Fibroblast of skin of left biceps (primary cell): ENCODE measurements around the gene HCN1.
A peak's percentile ranks its signal among the peaks of the same experiment; 100 is the strongest.

Experiments
- DNase-seq, 2 experiments: peaks; one replicate each; pipeline ENCODE4 v3.0.0-alpha.2; 2013; ENCODE audit warnings: low read depth in 2 of 2

HCN1 gene

DNA sequence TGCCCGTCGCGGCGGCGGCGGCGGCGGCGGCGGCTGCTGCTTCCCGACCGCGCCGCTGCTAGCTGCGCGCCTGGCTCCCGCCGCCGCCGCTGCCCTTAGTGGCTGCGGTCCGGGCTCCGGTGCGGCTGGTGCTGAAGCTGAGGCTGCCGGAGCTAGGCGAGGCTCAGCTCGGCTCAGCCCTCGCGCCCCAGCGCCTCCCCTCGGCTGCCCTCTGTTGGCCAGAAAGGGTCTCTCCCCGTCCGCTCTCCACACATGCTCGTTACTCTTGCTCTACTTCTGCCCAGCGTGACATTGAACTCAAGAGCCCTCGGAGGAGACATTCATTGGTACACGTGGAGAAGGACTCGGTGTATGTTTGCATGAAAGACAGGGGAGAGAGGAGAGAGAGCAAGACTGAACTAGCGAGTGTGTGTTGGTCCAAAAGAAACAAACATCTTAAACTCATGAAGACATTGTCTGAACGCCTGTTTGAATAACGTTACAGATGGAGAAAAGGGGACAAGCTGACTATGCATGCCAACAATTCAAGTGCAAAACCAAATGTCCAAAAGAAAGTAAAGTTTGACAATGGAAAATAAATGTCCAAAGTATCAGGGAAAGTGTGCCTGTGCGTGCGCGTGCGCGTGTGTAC is at the start of gene HCN1:
Gene HCN1, minus strand, starts transcription at position 175 of the 631 bp plus-strand sequence.
- DNase-seq, result peak; percentile 11 to 13

DNA sequence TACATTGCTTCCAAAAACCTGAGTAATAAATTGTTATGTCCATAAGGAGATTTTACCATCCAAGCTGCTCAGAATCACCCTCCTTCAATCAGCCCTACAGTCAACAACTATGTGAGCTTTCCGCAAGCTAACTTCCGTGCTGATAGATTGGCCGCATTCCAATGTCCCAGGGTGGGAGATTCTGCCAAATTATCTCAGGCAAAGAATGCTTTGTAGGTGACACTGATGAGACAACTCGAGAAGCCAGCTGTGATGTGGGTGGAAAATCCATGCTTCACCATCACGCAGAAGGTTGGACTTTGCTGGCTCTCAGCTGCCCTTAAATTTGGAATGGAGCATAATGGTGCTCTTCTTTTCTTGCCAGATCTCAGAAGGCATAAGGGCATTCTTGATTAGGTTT is 44.9 kb upstream of the HCN1 start:
- DNase-seq, result no peak

DNA sequence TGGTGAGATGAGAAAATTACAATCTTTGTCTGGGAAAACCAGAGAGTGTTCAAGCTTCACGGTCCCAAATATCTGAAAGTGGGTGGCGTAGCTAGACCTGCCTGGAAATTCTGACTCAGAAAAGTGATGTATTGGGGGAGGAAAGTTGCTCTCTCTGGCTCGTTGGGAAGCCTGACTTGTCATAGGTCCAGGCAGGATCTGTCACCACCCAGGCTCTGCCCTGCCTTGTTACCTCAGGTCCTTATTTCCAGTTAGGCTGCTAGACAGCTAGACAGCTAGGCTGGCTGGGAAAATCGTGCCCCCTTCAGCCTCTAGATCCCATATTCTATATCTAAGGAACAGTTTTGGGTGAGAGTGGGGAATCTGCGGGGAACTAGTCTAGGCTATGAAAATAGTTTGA is 41.0 kb upstream of the HCN1 start:
- no peak for DNase-seq

DNA sequence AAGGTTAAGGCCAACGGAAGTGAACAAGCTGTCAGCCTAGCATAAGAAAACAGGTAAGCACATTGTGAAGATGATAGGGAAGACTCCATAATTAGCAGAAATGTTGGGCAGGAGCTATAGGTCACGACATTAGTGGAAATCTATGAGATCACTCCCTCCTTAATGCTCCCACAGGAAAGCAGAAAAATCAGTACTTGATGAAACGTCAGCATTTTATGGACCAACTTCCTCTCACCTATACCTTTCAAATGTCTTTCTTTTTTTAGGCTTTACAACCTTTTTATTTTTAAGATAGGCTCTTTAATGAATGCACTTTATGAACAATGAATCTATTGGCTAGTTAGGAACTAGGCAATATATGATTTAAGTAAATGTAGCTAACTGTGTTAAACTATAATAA is 29.4 kb upstream of the HCN1 start:
- no peak for DNase-seq

DNA sequence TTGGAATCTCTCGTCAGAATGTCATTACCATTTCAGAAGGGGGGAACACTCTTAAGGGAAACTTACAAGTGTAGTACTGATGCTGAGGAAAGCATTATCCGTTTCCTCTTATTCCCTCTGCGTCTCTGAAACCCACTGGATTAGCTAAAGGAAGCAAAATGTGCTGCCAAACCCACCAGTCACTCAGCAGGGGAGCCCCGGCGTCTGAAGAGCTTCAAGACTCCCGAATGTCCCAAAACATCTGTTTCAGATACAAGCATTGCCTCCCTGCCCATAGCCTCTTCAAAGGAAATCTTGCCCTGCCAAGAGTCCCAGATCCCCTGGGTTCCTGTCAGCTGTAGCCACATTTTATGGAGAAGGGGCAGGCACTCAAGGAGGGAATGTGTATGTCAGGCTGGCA is 1.0 kb upstream of the HCN1 start:
- DNase-seq, result no peak

DNA sequence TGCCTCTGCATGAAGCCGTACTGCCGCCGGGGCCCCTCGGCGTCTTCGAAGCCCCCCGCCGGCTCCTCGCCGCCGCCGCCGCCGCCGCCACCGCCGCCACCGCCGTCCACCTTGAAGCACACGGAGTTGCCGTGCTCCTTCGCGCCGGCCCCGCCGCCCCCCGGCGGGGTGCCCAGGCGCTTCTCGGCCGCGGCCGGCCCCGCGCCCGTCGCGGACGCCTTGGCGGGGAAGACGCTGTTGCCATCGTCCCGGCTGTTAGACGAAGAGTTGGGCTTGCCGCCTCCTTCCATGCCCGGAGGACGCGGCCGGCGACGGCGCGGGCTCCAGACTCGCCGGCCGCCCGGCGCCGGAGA is 400 bp downstream of the HCN1 start:
- no peak for DNase-seq

DNA sequence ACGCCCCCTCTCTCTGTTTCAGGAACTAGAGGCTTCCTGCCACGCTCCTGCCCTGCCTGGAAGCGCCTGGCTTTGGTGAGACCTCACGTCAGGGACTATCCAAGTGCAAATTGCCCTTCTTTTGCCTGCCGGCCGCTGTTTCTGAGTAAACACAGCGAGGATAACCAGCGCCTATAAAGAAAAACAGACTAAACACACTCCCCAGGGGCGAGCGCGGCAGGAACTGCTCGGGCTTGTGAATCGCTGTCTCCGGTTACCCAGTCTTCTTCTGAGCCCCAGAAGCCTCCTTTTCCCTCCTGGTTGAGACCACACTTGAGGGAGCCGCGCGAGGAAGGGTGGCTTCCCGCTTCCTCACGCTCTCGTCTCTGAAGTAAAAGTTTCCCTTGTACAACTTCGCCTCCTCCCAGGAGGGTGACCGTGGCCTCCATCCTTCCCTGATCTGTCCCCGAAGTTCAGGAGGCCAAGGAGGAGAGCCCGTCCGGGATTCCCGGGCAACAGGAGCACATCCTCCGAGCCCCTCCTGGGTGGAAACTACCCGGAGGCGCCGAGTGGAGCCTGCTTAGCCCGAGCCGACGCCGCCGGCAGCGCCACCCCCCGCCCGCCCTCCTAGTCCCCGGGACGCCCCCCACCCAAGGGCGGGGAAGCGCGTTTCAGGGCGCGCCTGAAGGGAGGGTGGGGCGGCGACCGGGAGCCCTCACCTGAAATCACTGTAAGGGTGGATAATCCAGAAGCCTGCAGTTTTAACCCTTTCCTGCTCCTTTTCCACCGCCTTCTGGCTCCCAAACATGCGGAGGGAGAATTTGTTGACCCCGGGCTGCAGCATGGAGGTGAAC is 993 bp downstream of the HCN1 start:
- no peak for DNase-seq

DNA sequence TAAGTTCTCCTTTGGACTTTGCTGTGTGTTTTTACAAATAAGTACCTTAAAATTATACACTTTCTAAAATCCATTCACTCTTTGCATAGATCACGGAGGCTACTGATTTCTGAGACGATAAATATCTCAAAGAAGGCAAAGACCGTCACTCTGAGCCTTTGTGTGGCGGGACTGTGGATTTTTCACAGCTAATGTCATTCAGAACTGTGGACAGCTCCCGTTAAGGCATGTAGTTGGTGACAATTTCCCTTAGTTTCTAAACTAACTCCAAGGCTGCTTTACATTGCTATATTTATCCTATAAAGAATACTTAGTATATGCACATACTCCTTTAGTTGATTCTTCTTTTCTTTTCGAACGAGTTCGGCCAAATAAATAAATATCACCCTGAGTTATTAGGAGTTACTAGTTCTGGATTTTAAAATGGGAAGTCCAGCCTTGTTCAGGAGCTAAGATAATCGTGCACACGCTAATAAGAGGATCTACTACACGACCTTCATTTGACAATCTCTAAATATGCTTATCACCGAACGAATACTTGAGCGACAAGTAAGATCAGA is 1.8 kb downstream of the HCN1 start:
- no peak for DNase-seq

DNA sequence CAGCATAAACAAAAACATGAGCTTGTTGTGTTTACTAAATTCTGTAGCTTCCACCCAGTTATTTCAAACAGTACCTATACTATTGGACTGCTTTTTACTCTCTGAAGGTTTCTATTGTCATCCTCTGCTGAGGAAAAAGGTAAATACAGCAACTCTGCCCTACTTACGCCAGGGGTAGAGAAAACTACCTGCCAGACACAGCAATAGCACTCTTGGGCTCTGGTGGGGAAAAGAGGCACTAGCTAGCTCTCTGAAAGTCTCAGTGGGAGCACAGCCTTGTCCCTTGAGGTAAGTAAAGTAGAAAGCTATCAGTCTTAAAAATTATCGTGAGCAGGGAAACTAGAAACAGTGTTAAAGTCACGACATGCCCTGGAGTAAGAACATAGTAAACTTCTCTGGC is 3.7 kb downstream of the HCN1 start:
- DNase-seq, result no peak

DNA sequence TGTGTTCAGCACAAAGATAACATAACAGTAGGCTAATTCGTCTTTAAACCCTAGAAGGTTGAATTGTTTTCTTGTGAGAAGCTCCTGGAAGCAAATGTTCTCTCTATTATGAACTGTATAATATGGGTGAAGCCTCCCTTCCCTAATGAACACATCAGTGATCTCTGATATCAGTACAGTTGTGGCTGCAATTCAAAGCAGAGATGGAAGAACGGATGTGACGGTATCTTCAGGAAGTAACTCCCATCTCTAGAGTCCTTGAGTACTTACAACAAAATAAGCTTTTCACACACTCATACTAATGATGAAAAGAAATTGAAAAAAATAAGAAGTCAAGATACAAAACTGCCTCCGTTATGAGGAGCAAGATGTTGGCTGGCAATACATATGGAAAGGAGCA is 4.5 kb downstream of the HCN1 start:
- no peak for DNase-seq

DNA sequence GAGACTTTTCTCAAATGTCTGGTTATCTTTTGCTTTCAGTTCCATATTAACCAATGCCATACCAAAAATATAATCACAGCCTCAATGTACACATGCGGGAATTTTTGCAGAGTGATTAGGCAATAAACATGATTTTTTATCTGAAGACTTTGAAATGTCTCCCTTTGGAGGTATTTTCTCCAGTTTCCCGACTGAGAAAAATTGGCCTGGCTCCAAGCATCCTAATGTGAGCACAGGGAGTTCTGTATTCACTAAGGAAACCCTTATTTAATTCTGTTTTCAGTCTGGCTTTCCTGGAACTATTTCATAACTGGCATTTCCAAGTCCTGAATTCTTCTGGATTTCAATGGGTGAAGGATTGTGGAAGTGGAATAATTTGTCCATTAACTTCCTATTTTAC is 8.5 kb downstream of the HCN1 start:
- no peak for DNase-seq

DNA sequence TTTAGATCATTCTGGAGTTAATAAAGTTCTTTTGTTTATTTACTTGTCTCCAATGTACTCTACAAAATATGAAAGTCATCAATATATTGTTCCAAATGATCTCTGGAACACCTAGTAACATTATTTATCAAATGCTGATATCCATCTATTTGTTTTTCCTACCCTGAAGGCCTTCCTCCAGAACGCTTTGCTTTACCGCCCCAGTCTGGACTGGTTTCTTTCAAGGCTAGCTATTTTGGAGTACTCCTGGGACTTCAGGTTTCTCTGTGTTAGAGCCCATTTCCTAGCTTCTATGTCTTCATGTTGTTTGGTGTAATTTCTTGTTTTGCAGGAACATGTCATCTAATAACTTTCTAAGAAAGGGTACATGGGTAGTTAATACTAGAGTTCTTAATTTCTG is 9.6 kb downstream of the HCN1 start:
- DNase-seq, result no peak

DNA sequence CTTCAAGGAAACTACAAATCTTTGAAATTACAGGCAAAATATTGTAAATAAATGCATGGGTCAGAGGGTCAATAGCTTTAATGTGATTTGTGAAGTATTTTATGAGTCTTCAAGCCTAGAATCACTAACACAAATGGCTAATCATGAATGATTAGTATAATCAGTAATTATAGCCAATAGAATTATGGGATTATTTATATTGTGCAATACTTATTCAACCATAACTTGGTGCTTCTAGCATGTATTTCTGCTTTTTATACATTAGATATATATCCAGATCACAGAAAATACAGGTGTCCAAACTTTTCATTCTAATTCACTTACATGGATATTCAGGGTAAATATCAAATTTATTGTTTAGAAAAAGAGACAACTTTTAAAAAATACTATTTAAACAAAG is 12.1 kb downstream of the HCN1 start:
- DNase-seq, result no peak

DNA sequence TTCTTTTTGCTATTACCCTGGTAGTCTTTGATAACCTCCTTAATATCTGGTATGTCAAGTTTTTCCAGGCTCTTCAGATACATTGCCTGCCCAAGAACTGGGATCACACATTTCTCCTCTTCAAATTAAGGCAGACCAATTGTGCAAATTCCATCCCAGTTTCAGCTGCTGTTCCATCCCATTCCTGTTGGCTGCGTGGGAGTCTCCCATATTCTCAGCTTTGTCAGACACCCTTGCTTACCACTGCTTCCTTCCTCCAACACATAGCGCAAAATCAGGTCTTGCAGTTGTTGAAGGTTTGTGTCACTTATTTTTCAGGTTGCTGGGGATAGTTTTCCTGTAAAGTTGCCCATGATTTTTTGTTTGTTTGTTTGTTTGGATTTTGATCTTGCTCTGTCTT is 15.2 kb downstream of the HCN1 start:
- DNase-seq, result no peak

DNA sequence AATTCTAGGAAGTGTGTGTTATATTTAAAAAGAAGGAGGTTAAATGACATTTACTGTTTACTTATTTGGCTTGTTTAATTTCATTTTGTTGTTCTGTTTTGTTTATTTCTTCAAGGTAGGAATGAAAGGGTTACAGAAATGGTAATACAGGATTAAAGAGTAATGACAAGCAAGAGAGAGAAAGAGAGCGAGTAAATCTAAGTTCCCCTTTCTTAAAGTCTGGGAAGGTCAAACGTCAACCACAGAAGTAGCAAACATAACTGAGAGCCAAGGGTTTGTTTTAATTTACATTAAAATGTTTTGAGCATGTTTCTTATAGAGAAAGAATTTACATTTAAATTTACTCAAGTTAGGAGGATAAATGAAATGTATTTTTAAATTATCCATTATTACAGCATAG is 18.7 kb downstream of the HCN1 start:
- no peak for DNase-seq

DNA sequence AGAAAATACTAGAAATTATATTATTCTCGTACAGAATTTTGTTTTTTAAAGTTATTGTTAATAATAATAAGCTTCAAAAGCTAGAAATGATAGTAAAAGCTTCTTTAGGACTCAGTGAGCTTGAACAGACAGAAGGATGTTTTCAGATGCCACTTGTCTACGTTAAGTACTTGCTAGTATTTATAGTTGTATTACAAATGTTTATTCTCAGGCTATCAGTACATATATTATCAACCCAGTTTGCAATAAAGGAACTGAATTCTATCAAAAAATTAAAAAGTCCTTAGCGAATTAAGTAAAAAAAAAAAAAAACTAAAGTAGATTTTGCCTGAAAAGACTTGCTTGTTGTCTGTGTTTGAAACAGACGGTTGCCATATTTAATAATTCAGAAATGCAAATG is 23.9 kb downstream of the HCN1 start:
- no peak for DNase-seq

DNA sequence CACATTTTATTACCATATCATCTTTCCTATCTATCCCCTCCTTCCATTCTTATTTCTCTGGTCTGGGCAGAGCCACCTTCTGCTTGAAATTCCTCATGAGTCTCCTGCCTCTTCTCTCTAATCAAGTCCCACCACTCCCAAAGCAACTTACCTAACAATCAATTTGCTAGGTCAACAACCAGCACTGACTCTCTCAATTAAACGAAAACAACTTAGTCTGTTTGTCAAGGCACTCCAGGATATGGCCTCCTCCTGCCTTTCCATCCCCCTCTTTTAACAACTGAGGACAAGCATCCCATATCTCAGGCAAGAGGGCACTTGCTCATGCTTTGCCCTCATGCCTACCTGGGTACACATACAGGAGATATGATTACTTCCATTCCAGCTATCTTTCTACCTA is 47.4 kb downstream of the HCN1 start:
- DNase-seq, result no peak

DNA sequence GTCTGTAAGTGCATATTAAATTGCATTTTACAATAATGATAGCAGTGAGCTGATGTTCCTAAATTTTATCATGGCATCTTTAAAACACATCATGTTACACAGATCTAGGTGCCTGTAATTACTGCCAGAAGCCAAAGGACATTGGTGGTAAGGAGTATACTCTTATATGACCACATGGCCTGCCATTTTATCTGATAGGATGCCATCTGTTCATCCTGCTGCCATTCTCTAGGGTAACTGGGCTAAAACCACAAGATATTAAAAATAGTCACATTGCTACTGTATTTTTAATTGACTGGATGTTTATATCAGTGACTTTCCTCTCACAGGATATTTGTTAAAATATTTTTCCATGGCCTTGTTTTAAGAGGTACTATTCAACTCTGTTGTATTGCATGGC is 53.1 kb downstream of the HCN1 start:
- DNase-seq, result no peak

DNA sequence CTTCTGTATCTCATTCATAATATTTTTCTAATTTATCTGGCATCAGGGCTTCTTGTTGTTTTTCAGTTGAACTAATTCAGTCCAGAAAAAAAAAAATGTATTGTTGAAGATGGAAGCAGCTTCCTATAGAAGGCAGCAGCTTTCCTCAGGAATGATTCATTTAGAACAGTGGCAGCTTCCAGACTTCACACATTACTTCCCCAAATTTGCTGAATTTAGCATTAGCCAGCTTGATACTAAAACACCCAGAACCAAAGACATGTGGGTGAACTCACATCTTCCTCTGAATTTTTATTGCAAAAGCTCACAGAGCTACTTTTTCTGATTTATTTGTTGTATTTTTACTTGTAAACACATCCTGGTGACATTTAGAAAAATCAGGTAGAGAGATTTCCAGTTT is 53.8 kb downstream of the HCN1 start:
- no peak for DNase-seq

DNA sequence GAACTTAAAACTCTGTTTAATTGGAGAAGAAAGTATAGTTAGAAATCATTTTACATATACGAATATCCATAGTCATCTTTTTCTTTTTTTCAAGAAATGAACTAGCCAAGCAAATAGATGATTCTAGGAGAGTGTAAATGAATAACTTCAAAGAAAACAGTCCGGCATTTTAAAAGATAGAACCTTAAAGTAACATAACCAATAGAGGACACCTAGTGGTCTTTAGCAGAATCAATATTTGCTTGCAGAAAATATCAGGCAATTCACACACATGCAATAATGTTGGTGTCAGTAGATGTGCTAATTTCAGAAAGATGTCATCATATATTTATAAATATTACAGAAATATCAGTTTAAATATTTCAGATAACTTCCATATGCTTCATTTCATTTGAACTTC is 57.1 kb downstream of the HCN1 start:
- no peak for DNase-seq

DNA sequence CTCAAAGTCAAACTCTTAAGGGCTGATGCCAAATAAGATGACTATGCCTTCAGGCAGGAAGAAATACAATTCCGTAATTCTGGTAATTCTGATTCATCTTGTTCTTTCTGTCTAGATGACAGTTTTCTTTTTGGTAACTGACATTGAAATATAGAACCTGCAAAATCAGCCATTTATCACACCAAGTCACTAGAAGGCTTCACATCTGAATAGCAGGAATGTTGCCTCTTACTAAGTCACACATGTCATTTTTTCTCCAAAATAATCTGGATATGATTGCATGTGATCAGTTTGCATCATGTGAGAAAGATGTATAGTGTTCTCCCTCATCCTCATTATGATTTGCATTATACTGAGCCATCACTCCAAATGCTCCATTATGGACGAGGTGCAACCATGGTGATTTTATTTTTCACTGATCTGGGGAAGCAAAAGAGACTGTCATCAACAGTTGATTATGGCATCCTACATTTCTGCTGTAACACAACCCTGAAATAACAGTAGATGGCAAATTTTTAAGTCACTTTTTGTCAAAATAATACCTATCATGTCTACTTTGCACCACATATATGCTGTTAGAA is 69.0 kb downstream of the HCN1 start:
- no peak for DNase-seq

DNA sequence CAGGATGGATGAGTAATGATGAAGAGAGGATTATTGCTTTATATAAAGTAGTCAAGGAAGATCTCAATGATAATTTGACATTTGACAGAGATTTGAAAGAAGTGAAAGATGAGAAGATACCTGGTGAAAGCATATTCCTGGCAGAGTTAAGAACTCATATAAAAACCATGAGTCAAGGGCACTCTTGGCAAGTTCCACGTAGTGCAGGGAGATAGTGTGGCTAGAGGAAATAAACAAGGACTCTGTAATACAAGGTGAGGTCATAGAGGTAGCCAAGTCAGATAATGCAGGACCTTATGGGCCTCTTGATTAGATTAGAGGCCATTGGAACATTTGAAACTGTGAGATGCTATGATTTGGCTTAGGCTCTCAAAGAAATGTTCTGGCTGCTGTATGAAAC is 72.3 kb downstream of the HCN1 start:
- no peak for DNase-seq

DNA sequence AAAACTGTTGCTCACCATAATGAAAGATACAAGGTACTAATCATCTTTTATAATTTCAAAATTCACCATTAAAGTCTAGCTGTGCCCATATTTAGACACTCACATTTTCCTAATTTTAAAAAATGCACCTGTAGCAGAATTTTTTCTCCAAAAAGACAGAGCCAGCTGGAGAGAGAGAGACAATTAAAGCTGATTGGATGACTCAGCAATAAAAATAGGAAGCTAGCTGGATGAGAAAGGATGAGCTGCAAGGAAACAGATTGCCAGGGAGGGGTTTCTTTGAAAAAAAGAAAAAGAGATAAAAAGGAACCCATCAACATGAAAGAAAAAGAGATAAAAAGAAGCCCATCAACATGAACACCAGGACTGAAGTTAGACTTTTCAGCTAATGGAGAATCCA is 73.8 kb downstream of the HCN1 start:
- no peak for DNase-seq
